Hair follicle dermal papilla cell (primary cell): ENCODE results near the gene MSMB. TPM values are rescaled to one million over a fixed set of nuclear protein-coding genes. Genes with fewer than 3 reads are reported as not detected.

Experiments used
- small RNA-seq: library from RNA; depleted of rRNA; stranded (forward); fragments of <200 nt; gene quantifications from one replicate; pipeline ENCODE3, GENCODE V24; 2012
- total RNA-seq: library from RNA; depleted of rRNA; stranded (reverse); fragments of >200 nt; gene quantifications from 2 replicates; pipeline ENCODE4 v1.2.3, GENCODE V29; 2012

The MSMB gene, protein sequence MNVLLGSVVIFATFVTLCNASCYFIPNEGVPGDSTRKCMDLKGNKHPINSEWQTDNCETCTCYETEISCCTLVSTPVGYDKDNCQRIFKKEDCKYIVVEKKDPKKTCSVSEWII
- total RNA-seq = not detected in 2 replicates

DNA sequence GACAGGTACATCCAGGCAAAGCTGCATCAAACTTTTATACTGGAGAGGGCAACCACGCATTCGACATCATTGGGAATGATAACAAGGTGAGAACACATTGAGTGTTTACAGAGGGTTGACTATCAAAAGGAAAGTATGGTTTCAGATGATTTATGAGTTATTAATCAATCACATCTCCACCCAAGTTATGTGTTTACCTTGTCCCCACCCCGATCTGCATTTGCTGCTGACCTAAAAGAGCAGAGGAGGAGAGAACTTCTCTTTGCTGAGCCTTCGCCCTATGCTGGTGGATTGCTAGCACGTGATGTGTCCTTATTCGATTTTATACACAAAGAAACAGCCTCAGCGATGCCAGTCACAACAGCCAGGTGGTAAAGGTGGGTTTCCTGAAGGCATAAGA lies at the start of gene MSMB:
MSMB (minus strand) TSS at position 9 of the 400 bp plus-strand sequence. CDS start 32 bp downstream, outside the sequence.

DNA sequence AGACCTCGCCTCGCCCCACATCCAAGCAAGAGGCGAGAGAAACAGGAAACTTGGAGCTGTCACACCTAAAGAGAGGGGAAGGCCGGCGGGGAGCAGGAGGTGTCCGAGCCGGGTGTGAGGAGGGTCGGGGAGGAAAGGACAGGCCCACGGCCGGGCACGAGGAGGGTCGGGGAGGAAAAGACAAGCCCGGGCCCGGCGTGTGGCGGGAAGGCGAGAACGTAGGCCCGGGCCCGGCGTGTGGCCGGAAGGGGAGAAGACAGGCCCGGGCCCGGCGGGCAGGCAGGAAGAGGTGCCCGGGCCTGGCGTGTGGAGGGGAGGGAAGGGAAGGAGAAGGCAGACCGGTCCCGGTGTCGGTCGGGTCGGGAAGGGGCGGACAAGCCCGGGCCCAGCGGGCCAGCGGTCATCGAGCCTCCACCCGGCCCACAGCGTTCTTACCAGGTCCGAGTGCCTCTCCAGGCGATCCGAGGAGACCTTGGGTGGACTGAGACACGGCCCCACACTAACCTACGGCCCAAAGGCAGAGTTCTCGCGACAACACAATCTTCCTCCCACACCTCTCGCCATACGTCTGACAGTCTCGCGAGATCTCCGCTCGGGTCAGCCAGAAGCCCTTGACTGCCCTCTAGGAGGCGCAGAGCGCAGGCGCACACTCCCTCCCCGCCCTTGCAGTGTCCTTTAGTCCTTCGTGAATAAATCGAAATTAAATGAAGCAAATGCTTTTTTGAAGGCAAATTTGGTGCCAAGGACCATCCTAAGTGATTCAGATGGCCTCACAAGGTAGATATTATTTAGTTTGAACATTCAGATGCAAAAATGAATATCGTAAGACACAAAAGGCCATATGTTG lies 15.8 kb downstream of the MSMB start, which contains the start of gene NCOA4:
NCOA4 (minus strand) TSS at position 533 of the 847 bp plus-strand sequence. CDS start 13,943 bp downstream, outside the sequence.

Small RNA genes within 50 kb of the gene (small RNA-seq; reads per million reads assigned to genes)
- gene SNORA74C-1 = not detected

Other genes with a start within 250 kb of the MSMB start
- 3.3 and 4.5 TPM in 2 replicates for gene AGAP4, start 198.8 kb downstream of the MSMB start, total RNA-seq
- 52.2 and 69.6 TPM in 2 replicates for gene TIMM23, start 73.8 kb downstream of the MSMB start, total RNA-seq
- 229 and 238 TPM in 2 replicates for gene NCOA4, start 15.6 kb downstream of the MSMB start, total RNA-seq
- gene ANTXRL, start 240.7 kb upstream of the MSMB start, total RNA-seq = not detected in 2 replicates